HepG2 (cell line): ENCODE data around the gene PRKCSH. TPM values are rescaled to one million over a fixed set of nuclear protein-coding genes. Genes with fewer than 3 reads are reported as not detected.

Experiments used
- AGO2 ChIP-seq: fragments of 200-400 bp; formaldehyde crosslinking; optimal IDR thresholded peaks from 2 replicates; pipeline ENCODE3; 2017; ENCODE audit warnings: mild to moderate bottlenecking, low read depth, low read length, moderate library complexity
- ATF2 ChIP-seq: sonication (generic); formaldehyde crosslinking; IDR thresholded peaks from 2 replicates; pipeline ENCODE4 v1.4.0; 2020; ENCODE audit warnings: missing genetic modification reagents
- FOSL2 ChIP-seq: sonication (generic); formaldehyde crosslinking; IDR thresholded peaks from 2 replicates; pipeline ENCODE4 v1.4.0; 2020; ENCODE audit warnings: missing genetic modification reagents
- GATAD1 ChIP-seq: IDR thresholded peaks from 2 replicates; pipeline ENCODE4 v1.6.1; 2016; ENCODE audit warnings: missing genetic modification reagents, missing compliant biosample characterization
- GMEB1 ChIP-seq: sonication (generic); formaldehyde crosslinking; IDR thresholded peaks from 2 replicates; pipeline ENCODE4 v1.5.1; 2020; ENCODE audit warnings: missing genetic modification reagents, mild to moderate bottlenecking, borderline replicate concordance
- HMGXB4 ChIP-seq, 2 experiments: sonication (generic) in 1 of 2; formaldehyde crosslinking in 1 of 2; IDR thresholded peaks; 2 replicates each; pipeline versions ENCODE4 v1.4.0 to v1.6.1; 2018 to 2020; ENCODE audit warnings: missing genetic modification reagents in 2 of 2, borderline replicate concordance in 1 of 2, low read depth in 1 of 2, mild to moderate bottlenecking in 1 of 2, missing biosample characterization in 1 of 2
- MIER2 ChIP-seq: IDR thresholded peaks from 2 replicates; pipeline ENCODE4 v1.6.1; 2016; ENCODE audit warnings: missing biosample characterization, missing genetic modification reagents
- MYC ChIP-seq: sonication (generic); formaldehyde crosslinking; IDR thresholded peaks from 2 replicates; pipeline ENCODE4 v1.9.0; 2021; ENCODE audit warnings: missing genetic modification reagents, borderline replicate concordance
- RBM39 ChIP-seq: fragments of 200-400 bp; formaldehyde crosslinking; IDR thresholded peaks from one replicate; pipeline ENCODE4 v1.6.1; 2018; ENCODE audit warnings: antibody characterized with exemption, mild to moderate bottlenecking, low read depth, low read length; ENCODE audit not compliant: poor library complexity, severe bottlenecking
- SNAPC4 ChIP-seq: sonication (generic); formaldehyde crosslinking; IDR thresholded peaks from 2 replicates; pipeline ENCODE4 v1.4.0; 2020; ENCODE audit warnings: mild to moderate bottlenecking, missing genetic modification reagents
- TOPORS ChIP-seq: sonication (generic); formaldehyde crosslinking; IDR thresholded peaks from 2 replicates; pipeline ENCODE4 v1.8.0; 2023; ENCODE audit warnings: mild to moderate bottlenecking, missing genetic modification reagents
- USF2 ChIP-seq, 2 experiments: sonication (generic) in 1 of 2; formaldehyde crosslinking in 1 of 2; IDR thresholded peaks; 2 replicates each; pipeline versions ENCODE4 v1.5.1 to v1.6.1; 2011 to 2020; ENCODE audit warnings: borderline replicate concordance in 1 of 2, low read depth in 1 of 2, low read length in 1 of 2, mild to moderate bottlenecking in 1 of 2, missing genetic modification reagents in 1 of 2, moderate library complexity in 1 of 2
- ZNF446 ChIP-seq: sonication (generic); formaldehyde crosslinking; IDR thresholded peaks from 2 replicates; pipeline ENCODE4 v1.5.0; 2020; ENCODE audit warnings: mild to moderate bottlenecking, missing genetic modification reagents
- ZNF790 ChIP-seq: sonication (generic); formaldehyde crosslinking; IDR thresholded peaks from 2 replicates; pipeline ENCODE4 v1.8.0; 2022; ENCODE audit warnings: missing genetic modification reagents, mild to moderate bottlenecking, borderline replicate concordance
- polyA plus RNA-seq, 8 experiments: library from polyadenylated mRNA; depleted of rRNA in 3 of 8; stranded (reverse) in 7 of 8; unstranded in 1 of 8; fragments of >200 nt; fragmentation: Illumina TruSeq in 4 of 8; extraction: Trizol in 4 of 8; gene quantifications; 2 replicates each; pipeline versions ENCODE4 v1.2.1 to v1.2.3, GENCODE V29; 2011 to 2016; ENCODE audit warnings: low read depth in 4 of 8, missing spikeins in 1 of 8, mixed read lengths in 1 of 8; ENCODE audit not compliant: insufficient read depth in 1 of 8
- total RNA-seq, 5 experiments: library from RNA; depleted of rRNA; stranded (reverse); fragments of >200 nt; fragmentation: Illumina TruSeq; extraction: Trizol; gene quantifications; 2 replicates each; pipeline ENCODE4 v1.2.3, GENCODE V29; 2016; ENCODE audit warnings: low read depth in 1 of 5

PRKCSH gene
- total and polyA plus RNA-seq, 2 of the 13 experiments (the other 11 are each of a cell fraction or from before 2014, with no cell fraction given): 85.1 to 125 TPM

GRCh38 chr19:11435057-11435832 is at the start of gene PRKCSH, which contains the start of gene ODAD3 (continued):
- TF ChIP-seq SNAPC4 (CRISPR knock-in tag): no peak
- peak; percentile 65 to 75; a peak in 3 of 4 replicates for TF ChIP-seq HMGXB4 (CRISPR knock-in tag; IDR thresholded peaks at IDR 0.05; ENCODE audit: borderline replicate concordance in 1 of 2, low read depth in 1 of 2)
- TF ChIP-seq ZNF790 (CRISPR knock-in tag): no peak
- TF ChIP-seq MYC: peak; percentile 91; the same call in 1 of the 2 replicates
- TF ChIP-seq AGO2: peak; percentile 69
- TF ChIP-seq FOSL2 (CRISPR knock-in tag): peak; percentile 37
- peak; percentile 62; the same call in 1 of the 2 replicates for TF ChIP-seq ATF2 (CRISPR knock-in tag)
- peak; percentile 57 for TF ChIP-seq RBM39
- TF ChIP-seq MIER2: 0 out of 2 replicates have a peak, but pooled peaks have one; percentile 24
- peak; percentile 98 for TF ChIP-seq GMEB1
- peak; percentile 87 for TF ChIP-seq GATAD1 (CRISPR knock-in tag)
- peak; percentile 84; the same call in 1 of the 2 replicates for TF ChIP-seq ZNF446 (CRISPR knock-in tag)
- peak; percentile 90 for TF ChIP-seq USF2 (IDR thresholded peaks at IDR 0.05; ENCODE audit: low read depth, low read length)
- TF ChIP-seq USF2 (CRISPR knock-in tag; IDR thresholded peaks at IDR 0.05; ENCODE audit: borderline replicate concordance): peak; percentile 98
- no peak for TF ChIP-seq TOPORS (CRISPR knock-in tag)
